ENCODE results near the gene NHLRC2.

- TF ChIP-seq CTCF (IDR thresholded peaks at IDR 0.05): no peak
- no peak for TF ChIP-seq POLR2A (IDR thresholded peaks at IDR 0.05)
These were observed 25.2 kb downstream of the NHLRC2 start for GRCh38 chr10:113879691-113880090.
